Kidney tubule cell (primary cell): ENCODE data around the gene NUBPL.
A peak's percentile ranks its signal among the peaks of the same experiment; 100 is the strongest.

ENCODE experiments used
- DNase-seq: peaks from one replicate; pipeline ENCODE4 v3.0.0-alpha.2; 2018; ENCODE audit warnings: low spot score

NUBPL gene

GRCh38 chr14:31561155-31561846 lies at the start of gene NUBPL:
Gene NUBPL (plus strand): TSS chr14:31561404. CDS start chr14:31561440, 36 bp downstream.
- DNase-seq = peak; percentile 94

- DNase-seq = no peak
These were observed 34.1 kb upstream of the NUBPL start for GRCh38 chr14:31527087-31527486.

- DNase-seq = no peak
These were observed 33.7 kb upstream of the NUBPL start for GRCh38 chr14:31527546-31527945.

- DNase-seq = no peak
These were observed 32.2 kb upstream of the NUBPL start for GRCh38 chr14:31529053-31529452.

GRCh38 chr14:31530136-31530535 lies 31.1 kb upstream of the NUBPL start:
- DNase-seq = no peak

GRCh38 chr14:31536201-31536960 lies 24.8 kb upstream of the NUBPL start:
- peak; percentile 61 for DNase-seq

GRCh38 chr14:31541702-31542101 lies 19.5 kb upstream of the NUBPL start:
- no peak for DNase-seq

- DNase-seq = peak; percentile 19
These were observed 17.0 kb upstream of the NUBPL start for GRCh38 chr14:31543969-31544799.

GRCh38 chr14:31544816-31545215 lies 16.4 kb upstream of the NUBPL start:
- peak; percentile 85 for DNase-seq

- DNase-seq = no peak
These were observed 15.9 kb upstream of the NUBPL start for GRCh38 chr14:31545328-31545727.

- DNase-seq = no peak
These were observed 11.4 kb upstream of the NUBPL start for GRCh38 chr14:31549817-31550216.

- no peak for DNase-seq
These were observed 10.6 kb upstream of the NUBPL start for GRCh38 chr14:31550589-31550988.

- no peak for DNase-seq
These were observed 5.0 kb upstream of the NUBPL start for GRCh38 chr14:31556191-31556590.

GRCh38 chr14:31559939-31560338 lies 1.3 kb upstream of the NUBPL start:
- DNase-seq = no peak

- DNase-seq = no peak
These were observed 447 bp upstream of the NUBPL start for GRCh38 chr14:31560759-31561154.

- DNase-seq = no peak
These were observed 3.0 kb downstream of the NUBPL start for GRCh38 chr14:31564194-31564593.

- no peak for DNase-seq
These were observed 5.3 kb downstream of the NUBPL start for GRCh38 chr14:31566456-31566855.

GRCh38 chr14:31567655-31568054 lies 6.5 kb downstream of the NUBPL start:
- DNase-seq = no peak

GRCh38 chr14:31568161-31568560 lies 7.0 kb downstream of the NUBPL start:
- no peak for DNase-seq

GRCh38 chr14:31568671-31569070 lies 7.5 kb downstream of the NUBPL start:
- DNase-seq = no peak

- no peak for DNase-seq
These were observed 11.8 kb downstream of the NUBPL start for GRCh38 chr14:31572955-31573354.

GRCh38 chr14:31576949-31577348 lies 15.7 kb downstream of the NUBPL start:
- DNase-seq = no peak

- no peak for DNase-seq
These were observed 17.1 kb downstream of the NUBPL start for GRCh38 chr14:31578266-31578665.
